Measurements from ENCODE around the gene SPRR2B. TPM values are rescaled to one million over a fixed set of nuclear protein-coding genes. Genes with fewer than 3 reads are reported as not detected.

The SPRR2B gene
- total RNA-seq, 3 donors from 2014 or later, result not detected

Other genes with a start within 250 kb of the SPRR2B start
- not detected for gene LCE1A, start 244.1 kb downstream of the SPRR2B start, total RNA-seq
- gene LCE6A, start 228.8 kb downstream of the SPRR2B start, total RNA-seq, result not detected
- gene LCE7A, start 211.6 kb downstream of the SPRR2B start, total RNA-seq, result not detected
- gene SMCP, start 193.3 kb downstream of the SPRR2B start, total RNA-seq, result not detected
- gene IVL, start 163.1 kb downstream of the SPRR2B start, total RNA-seq, result not detected
- gene SPRR5, start 124.4 kb downstream of the SPRR2B start, total RNA-seq, result not detected
- not detected for gene SPRR4, start 101.0 kb downstream of the SPRR2B start, total RNA-seq
- gene SPRR1A, start 87.5 kb downstream of the SPRR2B start, total RNA-seq, result not detected
- under 1 TPM in 1 of 3 donors, not detected in 2; 0.93 TPM for gene SPRR3, start 69.9 kb downstream of the SPRR2B start, total RNA-seq
- gene SPRR1B, start 40.4 kb downstream of the SPRR2B start, total RNA-seq, result not detected
- gene SPRR2D, start 30.5 kb downstream of the SPRR2B start, total RNA-seq, result under 1 TPM in 1 of 3 donors, not detected in 2; 0.41 TPM
- not detected for gene SPRR2A, start 14.1 kb downstream of the SPRR2B start, total RNA-seq
- not detected for gene SPRR2E, start 22.9 kb upstream of the SPRR2B start, total RNA-seq
- not detected for gene SPRR2F, start 41.9 kb upstream of the SPRR2B start, total RNA-seq
- not detected for gene SPRR2G, start 79.3 kb upstream of the SPRR2B start, total RNA-seq
- not detected for gene LELP1, start 131.8 kb upstream of the SPRR2B start, total RNA-seq
- not detected for gene PRR9, start 146.0 kb upstream of the SPRR2B start, total RNA-seq
- not detected for gene LORICRIN, start 188.1 kb upstream of the SPRR2B start, total RNA-seq
- not detected for gene PGLYRP3, start 241.3 kb upstream of the SPRR2B start, total RNA-seq